ENCODE measurements around the gene ASPG.

The ASPG gene

DNA sequence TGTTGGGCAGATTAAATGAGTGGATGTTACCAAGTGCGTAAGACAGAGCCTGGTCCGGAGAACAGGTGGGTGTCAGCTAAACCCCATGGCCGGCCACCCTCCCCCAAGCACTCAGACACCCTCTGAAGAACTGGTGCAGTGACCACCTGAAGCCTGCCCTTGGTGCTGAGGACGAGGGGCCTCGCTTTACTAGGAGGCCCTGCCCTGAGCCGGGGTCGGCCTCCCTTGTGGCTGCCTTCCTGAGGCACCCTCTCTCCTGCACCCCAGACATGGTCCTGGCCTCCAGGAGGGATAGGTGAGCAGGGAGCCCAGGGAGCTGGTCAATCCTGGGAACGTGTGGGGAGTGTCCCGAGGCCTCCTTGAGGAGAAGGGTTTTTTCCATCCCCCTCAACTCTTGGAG lies 48.0 kb downstream of the ASPG start (continued):
- TF ChIP-seq, protein P1, sequence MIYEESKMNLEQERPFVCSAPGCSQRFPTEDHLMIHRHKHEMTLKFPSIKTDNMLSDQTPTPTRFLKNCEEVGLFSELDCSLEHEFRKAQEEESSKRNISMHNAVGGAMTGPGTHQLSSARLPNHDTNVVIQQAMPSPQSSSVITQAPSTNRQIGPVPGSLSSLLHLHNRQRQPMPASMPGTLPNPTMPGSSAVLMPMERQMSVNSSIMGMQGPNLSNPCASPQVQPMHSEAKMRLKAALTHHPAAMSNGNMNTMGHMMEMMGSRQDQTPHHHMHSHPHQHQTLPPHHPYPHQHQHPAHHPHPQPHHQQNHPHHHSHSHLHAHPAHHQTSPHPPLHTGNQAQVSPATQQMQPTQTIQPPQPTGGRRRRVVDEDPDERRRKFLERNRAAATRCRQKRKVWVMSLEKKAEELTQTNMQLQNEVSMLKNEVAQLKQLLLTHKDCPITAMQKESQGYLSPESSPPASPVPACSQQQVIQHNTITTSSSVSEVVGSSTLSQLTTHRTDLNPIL (CRISPR knock-in tag; IDR thresholded peaks at IDR 0.05; ENCODE audit: low read depth) = no peak

DNA sequence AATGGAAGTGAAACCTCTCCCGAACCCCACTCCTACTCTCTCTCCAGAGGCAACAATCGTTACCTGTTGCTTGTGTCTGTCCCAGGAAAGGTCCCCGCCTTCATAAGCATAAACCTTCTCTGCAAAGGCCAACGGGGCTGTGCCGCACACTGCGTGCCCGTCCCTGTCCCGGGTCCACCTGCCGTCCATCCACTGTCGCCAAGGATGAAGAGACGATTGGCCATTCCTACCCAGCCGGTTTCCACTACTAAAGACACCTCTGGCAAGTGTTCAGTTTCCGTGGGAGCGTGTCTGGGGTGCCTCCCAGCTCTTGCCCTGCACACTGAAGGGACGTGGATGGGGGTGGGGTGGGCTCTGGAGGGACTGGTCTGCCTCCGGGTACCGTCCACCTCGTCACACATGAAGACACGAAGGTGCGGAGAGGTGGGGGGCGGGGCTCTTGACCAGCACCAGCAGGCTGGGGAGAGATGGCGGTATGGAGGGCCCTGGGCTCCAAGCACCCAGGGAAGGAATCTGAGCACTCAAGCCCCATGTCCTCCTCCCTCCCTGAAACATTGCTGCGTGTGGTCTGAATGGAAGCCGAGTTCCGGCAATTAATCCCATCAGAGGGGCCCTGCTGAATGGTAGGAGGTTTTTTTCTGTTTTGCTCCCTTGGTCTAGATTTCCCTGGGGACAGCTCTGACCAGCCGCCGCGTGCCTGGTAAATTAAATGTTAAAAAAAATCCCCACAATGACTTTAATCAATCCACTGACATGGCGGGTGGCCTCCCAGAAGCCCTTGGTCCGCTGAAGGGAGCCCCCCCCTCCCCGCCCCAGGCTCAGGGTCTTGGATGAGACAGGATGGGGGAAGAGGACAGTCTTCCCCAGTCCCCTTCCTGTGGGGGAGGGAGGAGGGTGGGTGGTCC lies 48.8 kb downstream of the ASPG start:
- TF ChIP-seq TCF4 (CRISPR knock-in tag; IDR thresholded peaks at IDR 0.05; ENCODE audit: borderline replicate concordance) = no peak
- TF ChIP-seq, protein P1 (CRISPR knock-in tag; IDR thresholded peaks at IDR 0.05; ENCODE audit: low read depth) = no peak
- TF ChIP-seq ZC3H10 (CRISPR knock-in tag; IDR thresholded peaks at IDR 0.05) = no peak
- TF ChIP-seq ZFP3 (CRISPR knock-in tag; IDR thresholded peaks at IDR 0.05) = no peak
- TF ChIP-seq ISL1 (CRISPR knock-in tag; IDR thresholded peaks at IDR 0.05) = no peak
- TF ChIP-seq ESRRG (CRISPR knock-in tag; IDR thresholded peaks at IDR 0.05) = no peak
- TF ChIP-seq PATZ1 (CRISPR knock-in tag; IDR thresholded peaks at IDR 0.05; ENCODE audit: borderline replicate concordance) = no peak
- no peak for TF ChIP-seq TOX (CRISPR knock-in tag; IDR thresholded peaks at IDR 0.05; ENCODE audit: borderline replicate concordance)
- no peak for TF ChIP-seq SNAI2 (CRISPR knock-in tag; IDR thresholded peaks at IDR 0.05)
- TF ChIP-seq ZNF565 (CRISPR knock-in tag; conservative IDR thresholded peaks at IDR 0.05; ENCODE audit: low read depth) = no peak
- no peak for TF ChIP-seq TSHZ2 (CRISPR knock-in tag; IDR thresholded peaks at IDR 0.05)
- no peak for ATAC-seq

DNA sequence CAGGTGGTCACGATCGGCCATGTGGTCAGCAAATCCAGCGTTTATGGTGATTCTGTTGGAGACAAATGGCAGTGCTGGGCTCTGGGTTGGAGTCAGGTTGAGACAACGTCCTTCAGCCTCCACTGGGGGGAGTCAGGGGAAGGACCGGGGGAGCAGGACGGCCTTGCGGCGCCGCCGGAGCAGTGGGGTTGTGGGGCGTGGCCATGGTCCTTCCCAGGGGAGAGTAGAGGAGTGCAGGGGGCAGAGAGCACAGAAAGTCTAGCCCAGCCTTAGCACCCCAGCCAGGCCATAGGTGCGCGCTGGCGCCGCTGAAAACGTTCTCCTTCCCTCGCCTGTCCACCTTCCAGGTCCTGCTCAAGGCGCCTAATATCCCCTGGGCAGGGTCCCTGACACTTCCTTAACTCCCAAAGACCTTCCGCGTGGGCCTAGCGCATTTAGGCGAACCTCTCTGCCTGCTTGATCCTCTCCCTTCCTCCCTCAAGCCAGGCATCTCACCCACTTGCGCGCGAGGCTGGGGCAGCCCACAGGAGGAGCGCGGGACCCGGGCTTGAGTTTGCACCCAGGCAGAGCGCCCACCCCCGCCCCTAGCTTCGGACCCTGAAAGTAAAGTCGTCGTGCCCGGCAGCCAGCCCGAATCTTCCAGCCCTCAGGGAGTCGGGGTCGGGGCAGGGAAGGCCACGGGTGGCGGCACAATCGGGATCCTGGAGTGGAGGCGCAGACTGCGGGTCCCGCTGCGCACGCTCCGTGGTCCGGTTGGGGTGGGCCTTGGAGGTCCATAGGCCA lies 49.8 kb downstream of the ASPG start:
- ATAC-seq = no peak
- TF ChIP-seq ZFP3 (CRISPR knock-in tag; IDR thresholded peaks at IDR 0.05) (no peak), ZFP30 (CRISPR knock-in tag; IDR thresholded peaks at IDR 0.05) (no peak), ZNF8 (CRISPR knock-in tag; IDR thresholded peaks at IDR 0.05) (no peak), ZNF565 (CRISPR knock-in tag; conservative IDR thresholded peaks at IDR 0.05; ENCODE audit: low read depth) (no peak), POU6F1 (CRISPR knock-in tag; IDR thresholded peaks at IDR 0.05; ENCODE audit: borderline replicate concordance, low read depth) (no peak), SNAI2 (CRISPR knock-in tag; IDR thresholded peaks at IDR 0.05) (no peak)

GRCh38 chr14:104135904-104136471 lies 50.5 kb downstream of the ASPG start:
- ATAC-seq = no peak

More at GRCh38 chr14:104135904-104136471, 50.5 kb downstream of the ASPG start:
- TF ChIP-seq ZFP30 (CRISPR knock-in tag; IDR thresholded peaks at IDR 0.05) = no peak
- no peak for TF ChIP-seq ESRRG (CRISPR knock-in tag; IDR thresholded peaks at IDR 0.05)
- TF ChIP-seq TCF4 (CRISPR knock-in tag; IDR thresholded peaks at IDR 0.05; ENCODE audit: borderline replicate concordance) = no peak
